ENCODE results near the gene CD200R1L. TPM values are rescaled to one million over a fixed set of nuclear protein-coding genes. Genes with fewer than 3 reads are reported as not detected.

The CD200R1L gene
- total and polyA plus RNA-seq, 9 of the 15 experiments (the other 6 are each of a cell fraction or from before 2014, with no cell fraction given): not detected

- H3K4me2 ChIP-seq (ENCODE audit: insufficient read depth, low read length): no peak overlapping the region
- TF ChIP-seq PKNOX1 (IDR thresholded peaks at IDR 0.05): no peak
- no peak for TF ChIP-seq FOXP4 (CRISPR knock-in tag; IDR thresholded peaks at IDR 0.05; ENCODE audit: borderline replicate concordance)
- no peak for TF ChIP-seq SAP30 (IDR thresholded peaks at IDR 0.05; ENCODE audit: borderline replicate concordance, insufficient read depth, low read depth, low read length, poor library complexity, severe bottlenecking)
- TF ChIP-seq PHB (CRISPR knock-in tag; IDR thresholded peaks at IDR 0.05): no peak
- no peak for TF ChIP-seq DDX20 (tag; IDR thresholded peaks at IDR 0.05; ENCODE audit: low read depth)
- TF ChIP-seq DIDO1 (tag; IDR thresholded peaks at IDR 0.05; ENCODE audit: low read depth): no peak
- TF ChIP-seq THRA (IDR thresholded peaks at IDR 0.05): no peak
- TF ChIP-seq ZBTB12 (CRISPR knock-in tag; IDR thresholded peaks at IDR 0.05): no peak
- TF ChIP-seq TAF15 (IDR thresholded peaks at IDR 0.05; ENCODE audit: low read depth, low read length): no peak
- no peak for TF ChIP-seq CC2D1A (IDR thresholded peaks at IDR 0.05)
- no peak for TF ChIP-seq PHB2 (IDR thresholded peaks at IDR 0.05; ENCODE audit: low read depth)
- TF ChIP-seq ZNF274 (IDR thresholded peaks at IDR 0.05; ENCODE audit: borderline replicate concordance, low read depth, low read length): no peak
- no peak for TF ChIP-seq HNRNPH1 (optimal IDR thresholded peaks at IDR 0.05; ENCODE audit: low read depth, low read length)
- TF ChIP-seq POLR2A (conservative IDR thresholded peaks at IDR 0.05): no peak
- TF ChIP-seq ARID1B (IDR thresholded peaks at IDR 0.05): no peak
- TF ChIP-seq ARID3A (IDR thresholded peaks at IDR 0.05; ENCODE audit: borderline replicate concordance, low read depth, low read length): no peak
- no peak for TF ChIP-seq ZNF3 (CRISPR knock-in tag; IDR thresholded peaks at IDR 0.05)
- TF ChIP-seq NR1H2 (CRISPR knock-in tag; IDR thresholded peaks at IDR 0.05): no peak
These were observed 30.7 kb downstream of the CD200R1L start for GRCh38 chr3:112815981-112816380.

More at GRCh38 chr3:112815981-112816380, 30.7 kb downstream of the CD200R1L start:
- H3K9me3 ChIP-seq (replicated peaks; ENCODE audit: control insufficient read depth, insufficient read depth, low read depth, low read length): 0 out of 2 replicates have a peak, but pooled peaks cover 2% of the 10 kb centered on the region
- CTCF ChIA-PET (ENCODE audit: low intra/inter-chr PET ratio): no interaction called here
- H3K4me1 ChIP-seq (replicated peaks in 1 of 2; ENCODE audit: control insufficient read depth in 2 of 2, insufficient read depth in 2 of 2, low read length in 2 of 2): peaks cover 4 to 27% of the 10 kb centered on the region in 2 experiments
- H3K36me3 ChIP-seq (ENCODE audit: control insufficient read depth, insufficient read depth, low read length): no peaks in the 10 kb centered on the region
- no TSS peak for BruUV-seq (replicated peaks)
- FAIRE-seq (no peak), DNase-seq (ENCODE audit: extremely low read depth in 1 of 4, low spot score in 3 of 4) (no peak), ATAC-seq (no peak)
- H2AFZ ChIP-seq (ENCODE audit: low read depth, low read length): no peak overlapping the region
- intact Hi-C loops (cut with micrococcal nuclease): no loop called here
- in situ Hi-C loops (cut with MboI): no loop called here
- H3K27ac ChIP-seq (ENCODE audit: extremely low read depth, low read depth, low read length): no peak overlapping the region
- no peaks in the 10 kb centered on the region for H3K79me2 ChIP-seq (ENCODE audit: control insufficient read depth, insufficient read depth, low read length)
- H3K9ac ChIP-seq (ENCODE audit: insufficient read depth in 1 of 2, low read depth in 2 of 2, low read length in 2 of 2): no peak overlapping the region
- H4K20me1 ChIP-seq (replicated peaks; ENCODE audit: control insufficient read depth, insufficient read depth, low read length): no peaks in the 10 kb centered on the region
- H3K9me1 ChIP-seq (ENCODE audit: control insufficient read depth, insufficient read depth, low read length): no peaks in the 10 kb centered on the region
- POLR2A ChIA-PET: interaction anchor here (0.6 kb wide), 1 partner anchor 182 kb away, joined by 3 read pairs; no protein-coding TSS in a partner anchor
- no peaks in the 10 kb centered on the region for H3K27me3 ChIP-seq (ENCODE audit: control insufficient read depth in 2 of 2, insufficient read depth in 2 of 2, low read length in 2 of 2)
- H3K4me3 ChIP-seq: no peak overlapping the region
